Uterine smooth muscle cell (primary cell): ENCODE data around the gene DBX2. TPM values are rescaled to one million over a fixed set of nuclear protein-coding genes. Genes with fewer than 3 reads are reported as not detected.

ENCODE experiments used
- total RNA-seq: library from RNA; depleted of rRNA; stranded (reverse); fragments of >200 nt; gene quantifications from 2 replicates; pipeline ENCODE4 v1.2.3, GENCODE V29; 2014

Gene DBX2
- not detected in 2 replicates for total RNA-seq

DNA sequence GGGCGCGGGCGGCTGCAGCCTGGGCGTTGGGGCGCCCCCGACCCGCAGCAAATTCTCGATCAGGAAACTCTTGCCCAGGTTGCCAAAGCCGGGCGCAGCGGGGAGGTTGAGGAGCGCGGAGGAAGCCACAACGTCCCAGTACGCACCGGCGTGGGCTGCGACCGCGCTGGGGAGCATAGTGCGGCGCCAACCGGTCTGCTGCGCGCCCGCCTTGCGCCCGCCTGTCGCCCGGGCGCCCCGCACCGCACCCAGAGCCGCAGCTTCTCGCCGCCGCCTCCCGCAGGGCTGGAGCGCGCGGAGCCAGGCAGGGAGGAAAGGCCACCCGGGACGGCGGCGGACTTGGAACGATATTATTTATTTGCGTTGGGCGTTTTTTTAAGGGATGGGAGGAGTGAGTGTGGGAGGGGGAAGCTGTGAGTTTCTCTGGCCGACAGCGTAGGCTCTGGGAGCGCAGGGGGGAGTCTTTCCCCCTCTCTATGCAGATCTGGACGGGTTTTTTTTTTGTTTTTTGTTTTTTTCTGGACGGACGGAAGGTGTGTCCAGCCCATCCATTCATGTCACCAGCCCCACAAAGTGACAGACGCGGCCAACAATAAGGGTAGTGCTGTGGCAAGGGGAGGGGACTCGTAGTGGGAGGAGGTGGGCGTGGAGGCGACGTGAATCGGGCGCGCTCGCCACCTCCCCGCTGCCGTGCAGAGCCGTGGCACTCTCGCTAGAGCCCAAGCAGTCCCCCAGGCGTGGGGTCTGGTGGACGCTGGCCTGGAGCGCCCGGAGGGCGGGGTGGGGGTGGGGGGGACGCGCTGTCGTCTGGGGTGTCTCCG lies at the start of gene DBX2:
Gene DBX2 (minus strand): TSS at position 349 of the 821 bp plus-strand sequence. CDS start 172 bp downstream, at position 177.

Other genes with a start within 250 kb of the DBX2 start
- gene NELL2, start 174.8 kb downstream of the DBX2 start, total RNA-seq, result 0.55 TPM in 1 of 2 replicates, not detected in the other
- 61.0 and 83.0 TPM in 2 replicates for gene ANO6, start 165.0 kb upstream of the DBX2 start, total RNA-seq